GM19035 (cell line): Measurements from ENCODE around the gene TLE2.

Experiments
- ATAC-seq: cut with Tn5 transposase; IDR thresholded peaks from one replicate; pipeline ENCODE4 v1.9.1; 2021; ENCODE audit not compliant: unreplicated experiment

Gene TLE2

GRCh38 chr19:3029065-3029923 is at the start of gene TLE2:
TSS of gene TLE2 (minus strand) at chr19:3029280. CDS start at chr19:3028904, 376 bp downstream.
- no peak for ATAC-seq

GRCh38 chr19:3075605-3076431 is 46.7 kb upstream of the TLE2 start:
- ATAC-seq = no peak

GRCh38 chr19:3073931-3074595 is 45.0 kb upstream of the TLE2 start:
- no peak for ATAC-seq

- ATAC-seq = no peak
These were observed 44.1 kb upstream of the TLE2 start for GRCh38 chr19:3073159-3073563.

- no peak for ATAC-seq
These were observed 42.7 kb upstream of the TLE2 start for GRCh38 chr19:3071768-3072167.

- no peak for ATAC-seq
These were observed 39.0 kb upstream of the TLE2 start for GRCh38 chr19:3068071-3068470.

- ATAC-seq = no peak
These were observed 38.5 kb upstream of the TLE2 start for GRCh38 chr19:3067563-3067962.

- no peak for ATAC-seq
These were observed 37.5 kb upstream of the TLE2 start for GRCh38 chr19:3066482-3067049.

- peak; percentile 47 for ATAC-seq
These were observed 36.7 kb upstream of the TLE2 start for GRCh38 chr19:3065675-3066357.

GRCh38 chr19:3064011-3064330 is 34.9 kb upstream of the TLE2 start:
- no peak for ATAC-seq

- ATAC-seq = no peak
These were observed 33.4 kb upstream of the TLE2 start, which contains the start of gene TLE5 for GRCh38 chr19:3062165-3063105. TSS of gene TLE5 (minus strand) at chr19:3062495. CDS start at chr19:3062200, 295 bp downstream.

- ATAC-seq = no peak
These were observed 32.4 kb upstream of the TLE2 start for GRCh38 chr19:3061182-3062161.

GRCh38 chr19:3060857-3061181 is 31.7 kb upstream of the TLE2 start:
- ATAC-seq = no peak

- ATAC-seq = no peak
These were observed 30.6 kb upstream of the TLE2 start for GRCh38 chr19:3059653-3060052.

- ATAC-seq = no peak
These were observed 29.8 kb upstream of the TLE2 start for GRCh38 chr19:3058821-3059314.

GRCh38 chr19:3058009-3058820 is 29.1 kb upstream of the TLE2 start:
- no peak for ATAC-seq

- no peak for ATAC-seq
These were observed 28.2 kb upstream of the TLE2 start for GRCh38 chr19:3057275-3057714.
